Osteoblast (primary cell): ENCODE data around the gene RRAGC. TPM values are rescaled to one million over a fixed set of nuclear protein-coding genes. Genes with fewer than 3 reads are reported as not detected.
"Not testable (repeated sequence)": the region's sequence is repeated elsewhere in the genome, so short reads cannot be mapped to it uniquely, and the experiment has no call there.

Experiments
- DNase-seq: peaks from one replicate; pipeline ENCODE4 v3.0.0; 2011; ENCODE audit warnings: low spot score, mixed read lengths; ENCODE audit not compliant: insufficient read length; ENCODE audit errors: missing footprints
- H2AFZ ChIP-seq: 2 replicates; pipeline ENCODE4 v1.6.0; 2011; ENCODE audit warnings: mild to moderate bottlenecking, low read length
- H3K27ac ChIP-seq: 2 replicates; pipeline ENCODE4 v1.5.1; 2011; ENCODE audit warnings: mild to moderate bottlenecking, low read depth, low read length, moderate library complexity
- H3K27me3 ChIP-seq: 2 replicates; pipeline ENCODE4 v1.6.0; 2012; ENCODE audit warnings: mild to moderate bottlenecking, control low read depth, inconsistent platforms, low read length, moderate library complexity; ENCODE audit not compliant: insufficient read depth
- H3K36me3 ChIP-seq: 2 replicates; pipeline ENCODE4 v1.5.1; 2011; ENCODE audit warnings: mild to moderate bottlenecking, low read length, control low read depth, moderate library complexity; ENCODE audit not compliant: insufficient read depth
- H3K4me1 ChIP-seq: 2 replicates; pipeline ENCODE4 v1.5.1; 2011; ENCODE audit warnings: mild to moderate bottlenecking, low read length, control low read depth, moderate library complexity; ENCODE audit not compliant: insufficient read depth
- H3K4me2 ChIP-seq: 2 replicates; pipeline ENCODE4 v1.6.0; 2011; ENCODE audit warnings: mild to moderate bottlenecking, low read length; ENCODE audit not compliant: insufficient read depth
- H3K4me3 ChIP-seq: fragments of 200-600 bp; sonication (generic); 3 replicates; pipeline ENCODE4 v1.5.1; 2012; ENCODE audit warnings: mild to moderate bottlenecking, low read length, inconsistent platforms; ENCODE audit not compliant: insufficient read depth
- H3K79me2 ChIP-seq: 2 replicates; pipeline ENCODE4 v1.6.0; 2012; ENCODE audit warnings: mild to moderate bottlenecking, low read length, control low read depth, inconsistent platforms; ENCODE audit not compliant: insufficient read depth
- H3K9me3 ChIP-seq: 2 replicates; pipeline ENCODE4 v1.5.1; 2011; ENCODE audit warnings: low read depth, low read length, control low read depth
- H4K20me1 ChIP-seq: 2 replicates; pipeline ENCODE4 v1.6.0; 2012; ENCODE audit warnings: mild to moderate bottlenecking, low read length, control low read depth; ENCODE audit not compliant: insufficient read depth
- CTCF ChIP-seq: IDR thresholded peaks from 2 replicates; pipeline ENCODE4 v1.5.1; 2011; ENCODE audit warnings: mild to moderate bottlenecking, low read depth, low read length, moderate library complexity; ENCODE audit errors: extremely low read depth
- total RNA-seq: library from RNA; depleted of rRNA; stranded (reverse); fragments of >200 nt; gene quantifications from 2 replicates; pipeline ENCODE4 v1.2.3, GENCODE V29; 2012

Gene RRAGC
- total RNA-seq, 1 donor, result 57.9 TPM

GRCh38 chr1:38858833-38859560 lies 575 bp downstream of the RRAGC start:
- peaks cover 19% of the 10 kb centered on the region for H4K20me1 ChIP-seq
- no peaks in the 10 kb centered on the region for H3K9me3 ChIP-seq
- H3K79me2 ChIP-seq, result peaks cover 90% of the 10 kb centered on the region
- peak overlapping the region; percentile 77 for H3K27ac ChIP-seq
- H2AFZ ChIP-seq, result peak overlapping the region; percentile 81
- no peak for TF ChIP-seq CTCF
- peaks cover 18% of the 10 kb centered on the region for H3K36me3 ChIP-seq
- H3K4me1 ChIP-seq, result peaks cover 17% of the 10 kb centered on the region
- H3K27me3 ChIP-seq, result no peaks in the 10 kb centered on the region
- H3K4me2 ChIP-seq, result peak overlapping the region; percentile 94
- peak overlapping the region; percentile 80 for H3K4me3 ChIP-seq
- DNase-seq, result peak; percentile 92

- no peak for TF ChIP-seq CTCF
Observed at GRCh38 chr1:38852780-38853179, 6.8 kb downstream of the RRAGC start.

GRCh38 chr1:38848071-38848470 lies 11.5 kb downstream of the RRAGC start:
- Histone ChIP-seq H3K9me3 (no peaks in the 10 kb centered on the region), H3K79me2 (peaks cover 65% of the 10 kb centered on the region), H3K27me3 (no peaks in the 10 kb centered on the region), H3K4me2 (no peak overlapping the region), H3K36me3 (peaks cover 50% of the 10 kb centered on the region), H4K20me1 (no peaks in the 10 kb centered on the region), H3K4me3 (no peak overlapping the region), H3K4me1 (no peaks in the 10 kb centered on the region), H2AFZ (no peak overlapping the region), H3K27ac (no peak overlapping the region)
- DNase-seq, result no peak
- no peak for TF ChIP-seq CTCF

More at GRCh38 chr1:38852780-38853179, 6.8 kb downstream of the RRAGC start:
- Histone ChIP-seq H3K36me3 (peaks cover 49% of the 10 kb centered on the region), H3K27me3 (no peaks in the 10 kb centered on the region), H3K4me3 (no peak overlapping the region), H3K4me1 (peaks cover 4% of the 10 kb centered on the region), H2AFZ (no peak overlapping the region), H3K4me2 (no peak overlapping the region), H4K20me1 (peaks cover 7% of the 10 kb centered on the region), H3K27ac (no peak overlapping the region), H3K9me3 (no peaks in the 10 kb centered on the region), H3K79me2 (peaks cover 70% of the 10 kb centered on the region)
- no peak for DNase-seq

GRCh38 chr1:38846210-38846609 lies 13.4 kb downstream of the RRAGC start:
- Histone ChIP-seq H2AFZ (no peak overlapping the region), H4K20me1 (no peaks in the 10 kb centered on the region), H3K4me2 (no peak overlapping the region), H3K36me3 (peaks cover 44% of the 10 kb centered on the region), H3K4me3 (no peak overlapping the region), H3K9me3 (no peaks in the 10 kb centered on the region), H3K27me3 (no peaks in the 10 kb centered on the region), H3K4me1 (no peaks in the 10 kb centered on the region), H3K79me2 (peaks cover 70% of the 10 kb centered on the region), H3K27ac (no peak overlapping the region)
- no peak for DNase-seq
- no peak for TF ChIP-seq CTCF

- H3K4me3 ChIP-seq, DNase-seq, H3K27ac ChIP-seq, H3K9me3 ChIP-seq, H4K20me1 ChIP-seq, H3K4me2 ChIP-seq, H2AFZ ChIP-seq, H3K4me1 ChIP-seq, H3K27me3 ChIP-seq: not testable (repeated sequence)
- Histone ChIP-seq H3K36me3 (peaks cover 42% of the 10 kb centered on the region), H3K79me2 (peaks cover 72% of the 10 kb centered on the region)
Observed at GRCh38 chr1:38845088-38845487, 14.5 kb downstream of the RRAGC start.
